GM12875 (cell line): ENCODE data around the gene SRGAP1.
"Not testable (repeated sequence)": the region's sequence is repeated elsewhere in the genome, so short reads cannot be mapped to it uniquely, and the experiment has no call there.

ENCODE experiments used
- H3K4me3 ChIP-seq: one replicate; pipeline ENCODE4 v1.5.1; 2011; ENCODE audit warnings: low read depth, low read length, control low read depth
- CTCF ChIP-seq: IDR thresholded peaks from 2 replicates; pipeline ENCODE4 v1.5.1; 2011; ENCODE audit warnings: low read depth, mild to moderate bottlenecking, control low read depth, inconsistent platforms, low read length, moderate library complexity, borderline replicate concordance; ENCODE audit not compliant: insufficient read depth

Gene SRGAP1

GRCh38 chr12:63867053-63867452, 22.6 kb downstream of the SRGAP1 start:
- no peak overlapping the region for H3K4me3 ChIP-seq
- no peak for TF ChIP-seq CTCF

GRCh38 chr12:63869656-63870055, 25.2 kb downstream of the SRGAP1 start:
- no peak overlapping the region for H3K4me3 ChIP-seq
- no peak for TF ChIP-seq CTCF

DNA sequence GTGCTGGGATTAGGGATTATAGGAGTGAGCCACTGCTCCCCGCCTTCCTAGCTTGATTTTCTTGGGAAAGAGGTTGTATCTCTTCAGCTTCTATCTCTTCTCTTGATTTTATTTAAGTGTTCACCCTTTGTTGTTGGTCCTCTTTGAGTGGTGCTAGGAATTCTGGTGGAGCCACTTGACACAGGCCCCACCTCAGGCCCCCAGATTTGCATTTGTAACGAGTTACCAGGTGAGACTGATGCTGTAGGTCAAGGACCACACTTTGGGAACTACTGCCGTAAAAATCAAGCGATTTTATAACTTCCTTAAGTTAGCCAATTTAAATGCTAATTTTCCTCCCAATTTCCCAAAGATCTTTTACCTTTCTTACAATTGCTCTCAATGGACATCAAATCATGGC, 26.3 kb downstream of the SRGAP1 start:
- no peak for TF ChIP-seq CTCF
- no peak overlapping the region for H3K4me3 ChIP-seq

GRCh38 chr12:63874897-63875480, 30.5 kb downstream of the SRGAP1 start:
- TF ChIP-seq CTCF, result no peak
- no peak overlapping the region for H3K4me3 ChIP-seq

- no peak for TF ChIP-seq CTCF
- H3K4me3 ChIP-seq, result no peak overlapping the region
Observed at GRCh38 chr12:63875703-63876102, 31.2 kb downstream of the SRGAP1 start.

GRCh38 chr12:63876980-63877379, 32.5 kb downstream of the SRGAP1 start:
- no peak for TF ChIP-seq CTCF
- no peak overlapping the region for H3K4me3 ChIP-seq

DNA sequence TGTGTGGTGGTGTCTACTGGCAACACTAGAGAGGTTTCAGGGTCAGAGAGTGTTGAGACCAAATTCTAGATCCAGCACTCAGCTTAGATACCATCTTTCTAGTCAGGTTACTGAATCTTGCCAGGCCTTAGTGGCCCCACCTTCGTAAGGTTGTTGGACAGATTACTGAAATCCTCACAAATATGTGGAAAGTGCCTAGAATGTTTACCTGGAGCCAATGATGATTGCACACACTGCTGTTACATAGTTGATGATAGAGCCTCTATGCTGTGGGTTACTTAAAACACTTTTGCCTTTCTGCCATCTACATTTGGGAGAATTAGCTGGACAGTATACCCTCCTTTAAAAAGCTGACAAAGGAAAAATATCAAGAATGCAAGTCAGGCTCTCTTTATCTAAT, 33.2 kb downstream of the SRGAP1 start:
- no peak overlapping the region for H3K4me3 ChIP-seq
- TF ChIP-seq CTCF, result no peak

- H3K4me3 ChIP-seq, result not testable (repeated sequence)
Observed at GRCh38 chr12:63880235-63880634, 35.7 kb downstream of the SRGAP1 start.
